CD4-positive, alpha-beta T cell treated with Interleukin-4 for 4 hours (primary cell): Measurements from ENCODE around the gene NTF3.

Experiments used
- DNase-seq: peaks from one replicate; pipeline ENCODE4 v3.0.0-alpha.2; 2020

Gene NTF3

GRCh38 chr12:5433081-5433844 is 1.4 kb downstream of the NTF3 start:
- no peak for DNase-seq

GRCh38 chr12:5433845-5434646 is 2.1 kb downstream of the NTF3 start:
- no peak for DNase-seq

GRCh38 chr12:5434647-5435560 is 3.0 kb downstream of the NTF3 start:
- no peak for DNase-seq

- DNase-seq = no peak
Measured at GRCh38 chr12:5437182-5437583, 5.3 kb downstream of the NTF3 start.

GRCh38 chr12:5437589-5437988 is 5.7 kb downstream of the NTF3 start:
- DNase-seq = no peak

- DNase-seq = no peak
Measured at GRCh38 chr12:5438671-5439200, 6.8 kb downstream of the NTF3 start.

GRCh38 chr12:5439371-5439771 is 7.5 kb downstream of the NTF3 start:
- DNase-seq = no peak

- no peak for DNase-seq
Measured at GRCh38 chr12:5439788-5440300, 7.9 kb downstream of the NTF3 start.

- DNase-seq = no peak
Measured at GRCh38 chr12:5440978-5441377, 9.1 kb downstream of the NTF3 start.

GRCh38 chr12:5441497-5442236 is 9.8 kb downstream of the NTF3 start:
- no peak for DNase-seq

GRCh38 chr12:5442251-5443006 is 10.5 kb downstream of the NTF3 start:
- no peak for DNase-seq

GRCh38 chr12:5444520-5444919 is 12.6 kb downstream of the NTF3 start:
- no peak for DNase-seq

GRCh38 chr12:5447320-5447719 is 15.4 kb downstream of the NTF3 start:
- DNase-seq = no peak

GRCh38 chr12:5451251-5451650 is 19.3 kb downstream of the NTF3 start:
- no peak for DNase-seq

- DNase-seq = no peak
Measured at GRCh38 chr12:5452569-5452968, 20.7 kb downstream of the NTF3 start.

- DNase-seq = no peak
Measured at GRCh38 chr12:5453466-5453865, 21.6 kb downstream of the NTF3 start.

- no peak for DNase-seq
Measured at GRCh38 chr12:5455045-5455444, 23.1 kb downstream of the NTF3 start.

GRCh38 chr12:5456030-5456429 is 24.1 kb downstream of the NTF3 start:
- no peak for DNase-seq

GRCh38 chr12:5456906-5457305 is 25.0 kb downstream of the NTF3 start:
- DNase-seq = no peak

GRCh38 chr12:5458229-5459050 is 26.5 kb downstream of the NTF3 start:
- DNase-seq = no peak
